Thyroid gland (tissue), 4 donors: ENCODE measurements around the gene NAA80. TPM values are rescaled to one million over a fixed set of nuclear protein-coding genes. Genes with fewer than 3 reads are reported as not detected.
"Not testable (repeated sequence)": the region's sequence is repeated elsewhere in the genome, so short reads cannot be mapped to it uniquely, and the experiment has no call there.

Experiments used
- DNase-seq, 2 donors: peaks; one replicate each; pipeline ENCODE4 v3.0.0-alpha.2; 2019
- H3K27ac ChIP-seq, 3 donors: fragments of 200-600 bp; sonication (generic); 1 replicate in 2 of 3; 2 replicates in 1 of 3; pipeline ENCODE4 v1.5.1; 2016 to 2019; ENCODE audit warnings: mild to moderate bottlenecking in 1 of 3, moderate library complexity in 1 of 3
- H3K27me3 ChIP-seq: fragments of 200-600 bp; sonication (generic); one replicate; pipeline ENCODE4 v1.5.1; 2019
- H3K36me3 ChIP-seq, 2 donors: fragments of 200-600 bp; sonication (generic); one replicate each; pipeline ENCODE4 v1.5.1; 2016 to 2019
- H3K4me1 ChIP-seq, 2 donors: fragments of 200-600 bp; sonication (generic); one replicate each; pipeline ENCODE4 v1.5.1; 2017 to 2019
- H3K4me3 ChIP-seq, 3 donors: fragments of 200-600 bp; sonication (generic); replicated peaks in 1 of 3; 1 replicate in 2 of 3; 2 replicates in 1 of 3; pipeline ENCODE4 v1.5.1; 2016; ENCODE audit warnings: mild to moderate bottlenecking in 1 of 3
- H3K9me3 ChIP-seq: fragments of 200-600 bp; sonication (generic); one replicate; pipeline ENCODE4 v1.5.1; 2017
- CTCF ChIP-seq, 6 experiments: fragments of 200-600 bp in 3 of 6; fragments of 450-650 bp in 3 of 6; sonication (generic) in 3 of 6; IDR thresholded peaks; one replicate each; pipeline ENCODE4 v1.5.1; 2016 to 2019; ENCODE audit warnings: antibody characterized with exemption in 6 of 6, mild to moderate bottlenecking in 2 of 6, inconsistent platforms in 1 of 6, moderate library complexity in 1 of 6
- POLR2A ChIP-seq, 2 donors: fragments of 450-650 bp; IDR thresholded peaks; one replicate each; pipeline ENCODE4 v1.6.1; 2017; ENCODE audit warnings: antibody characterized with exemption in 2 of 2, mild to moderate bottlenecking in 2 of 2, moderate library complexity in 1 of 2
- WGBS, 2 donors: methylation state at CpG; one replicate each; pipeline ENCODE4 v1.1.5; 2017; 5-methylcytosine and 5-hydroxymethylcytosine counted together
- intact Hi-C: fragments of 100-400 bp; cut with DNase I; formaldehyde crosslinking; loops from one replicate; pipeline ENCODE4 v1.15.1; 2023
- total RNA-seq, 4 donors: library from RNA; depleted of rRNA; stranded (reverse); fragments of >200 nt; gene quantifications; one replicate each; pipeline ENCODE4 v1.2.3, GENCODE V29; 2016

NAA80 gene
- total RNA-seq, 4 donors from 2014 or later: 6.9 to 15.2 (median 10.8) TPM

- no peak overlapping the region for H3K4me3 ChIP-seq
- intact Hi-C loops: no loop called here
- no peaks in the 10 kb centered on the region for H3K27me3 ChIP-seq
- 76 to 100% methylated on average over 1 to 6 of the region's 11 CpGs for WGBS, 2 donors
- H3K27ac ChIP-seq: peak overlapping the region in 2 of 3 donors; percentile 73 to 98
- H3K36me3 ChIP-seq: peaks cover 7 to 21% of the 10 kb centered on the region in 2 donors
- peaks cover 40 to 73% of the 10 kb centered on the region in 2 donors for H3K4me1 ChIP-seq
- H3K9me3 ChIP-seq: no peaks in the 10 kb centered on the region
- DNase-seq: no peak
- TF ChIP-seq CTCF (IDR thresholded peaks at IDR 0.05): no peak
- TF ChIP-seq POLR2A (IDR thresholded peaks at IDR 0.05): no peak
Observed at GRCh38 chr3:50318163-50318562, 19.0 kb upstream of the NAA80 start.

- peak; percentile 44 to 48 for DNase-seq
- H3K9me3 ChIP-seq: no peaks in the 10 kb centered on the region
- TF ChIP-seq POLR2A (IDR thresholded peaks at IDR 0.05): no peak
- TF ChIP-seq CTCF (IDR thresholded peaks at IDR 0.05): no peak
- peak overlapping the region; percentile 62 to 98 (median 73) for H3K27ac ChIP-seq
- H3K4me3 ChIP-seq: no peak overlapping the region
- peaks cover 7 to 21% of the 10 kb centered on the region in 2 donors for H3K36me3 ChIP-seq
- intact Hi-C loops: no loop called here
- no peaks in the 10 kb centered on the region for H3K27me3 ChIP-seq
- 57 to 60% methylated on average over 2 to 6 of the region's 6 CpGs for WGBS, 2 donors
- H3K4me1 ChIP-seq: peaks cover 40 to 72% of the 10 kb centered on the region in 2 donors
Observed at GRCh38 chr3:50317300-50317699, 18.1 kb upstream of the NAA80 start.

GRCh38 chr3:50316657-50317242 is 17.5 kb upstream of the NAA80 start:
- 48 to 53% methylated on average over 4 to 8 of the region's 9 CpGs for WGBS, 2 donors
- peaks cover 7 to 21% of the 10 kb centered on the region in 2 donors for H3K36me3 ChIP-seq
- H3K27me3 ChIP-seq: no peaks in the 10 kb centered on the region
- H3K9me3 ChIP-seq: no peaks in the 10 kb centered on the region
- no peak overlapping the region for H3K4me3 ChIP-seq
- peak overlapping the region; percentile 62 to 98 (median 73) for H3K27ac ChIP-seq
- H3K4me1 ChIP-seq: peaks cover 36 to 66% of the 10 kb centered on the region in 2 donors
- intact Hi-C loops: no loop called here
- peak; percentile 43 to 60 for TF ChIP-seq POLR2A (IDR thresholded peaks at IDR 0.05)
- no peak for TF ChIP-seq CTCF (IDR thresholded peaks at IDR 0.05)
- DNase-seq: peak; percentile 91

- DNase-seq: no peak
- peaks cover 7 to 21% of the 10 kb centered on the region in 2 donors for H3K36me3 ChIP-seq
- 100% methylated on average over 4 of the region's 4 CpGs for WGBS, 2 donors
- peaks cover 27 to 67% of the 10 kb centered on the region in 2 donors for H3K4me1 ChIP-seq
- no peak overlapping the region for H3K4me3 ChIP-seq
- TF ChIP-seq CTCF (IDR thresholded peaks at IDR 0.05): no peak
- no peak for TF ChIP-seq POLR2A (IDR thresholded peaks at IDR 0.05)
- no peaks in the 10 kb centered on the region for H3K9me3 ChIP-seq
- H3K27ac ChIP-seq: peak overlapping the region in 2 of 3 donors; percentile 38 to 52
- no peaks in the 10 kb centered on the region for H3K27me3 ChIP-seq
- intact Hi-C loops: no loop called here
Observed at GRCh38 chr3:50314816-50315215, 15.6 kb upstream of the NAA80 start.

- Histone ChIP-seq H3K4me3 (no peak overlapping the region), H3K27ac (peak overlapping the region in 2 of 3 donors; percentile 38 to 52), H3K4me1 (peaks cover 26 to 67% of the 10 kb centered on the region in 2 donors), H3K27me3 (no peaks in the 10 kb centered on the region), H3K36me3 (peaks cover 7 to 20% of the 10 kb centered on the region in 2 donors), H3K9me3 (no peaks in the 10 kb centered on the region)
- intact Hi-C loops: no loop called here
- no peak for TF ChIP-seq CTCF (IDR thresholded peaks at IDR 0.05)
- TF ChIP-seq POLR2A (IDR thresholded peaks at IDR 0.05): no peak
- peak; percentile 72 to 73 for DNase-seq
- WGBS, 2 donors: 40 to 50% methylated on average over 3 of the region's 3 CpGs
Observed at GRCh38 chr3:50314342-50314741, 15.1 kb upstream of the NAA80 start.

GRCh38 chr3:50312041-50312440 is 12.8 kb upstream of the NAA80 start:
- H3K4me3 ChIP-seq, H3K27ac ChIP-seq, H3K27me3 ChIP-seq, DNase-seq, H3K36me3 ChIP-seq, intact Hi-C loops, H3K9me3 ChIP-seq: not testable (repeated sequence)
- 80% methylated on average over 2 of the region's 32 CpGs; no CpG with 5 or more reads in 1 of the 2 donors for WGBS, 2 donors
- peaks cover 14 to 47% of the 10 kb centered on the region in 2 donors for H3K4me1 ChIP-seq
